Heart right ventricle (tissue), 16 donors: Measurements from ENCODE around the gene GRM7. TPM values are rescaled to one million over a fixed set of nuclear protein-coding genes. Genes with fewer than 3 reads are reported as not detected.

Experiments
- ATAC-seq, 8 donors: fragments of 200-7000 bp; cut with Tn5 transposase; one replicate each; pipeline ENCODE4 v1.9.1; 2020; ENCODE audit warnings: mild to moderate bottlenecking in 8 of 8, moderate library complexity in 8 of 8, moderate number of reproducible peaks in 1 of 8
- DNase-seq, 2 donors: peaks; one replicate each; pipeline ENCODE4 v3.0.0-alpha.2; 2020
- H3K27ac ChIP-seq, 10 donors: fragments of 200-600 bp; sonication (generic) in 2 of 10; one replicate each; pipeline versions ENCODE4 v1.5.0 to v1.8.0; 2020 to 2022; ENCODE audit warnings: mild to moderate bottlenecking in 3 of 10
- H3K27me3 ChIP-seq, 7 donors: fragments of 200-600 bp; one replicate each; pipeline ENCODE4 v1.8.0; 2021 to 2022; ENCODE audit warnings: mild to moderate bottlenecking in 2 of 7
- H3K36me3 ChIP-seq, 9 donors: fragments of 200-600 bp; sonication (generic) in 1 of 9; one replicate each; pipeline versions ENCODE4 v1.5.0 to v1.8.0; 2020 to 2022; ENCODE audit warnings: mild to moderate bottlenecking in 2 of 9
- H3K4me1 ChIP-seq, 9 donors: fragments of 200-600 bp; sonication (generic) in 1 of 9; one replicate each; pipeline versions ENCODE4 v1.5.0 to v1.8.0; 2020 to 2022; ENCODE audit warnings: mild to moderate bottlenecking in 4 of 9
- H3K4me3 ChIP-seq, 10 donors: fragments of 200-600 bp; sonication (generic) in 2 of 10; one replicate each; pipeline versions ENCODE4 v1.5.0 to v1.8.0; 2020 to 2022; ENCODE audit warnings: mild to moderate bottlenecking in 7 of 10, moderate library complexity in 2 of 10
- H3K9me3 ChIP-seq, 11 donors: fragments of 200-600 bp in 10 of 11; sonication (generic) in 2 of 11; one replicate each; pipeline versions ENCODE4 v1.5.0 to v1.8.0; 2013 to 2022; ENCODE audit warnings: mild to moderate bottlenecking in 2 of 11, control low read depth in 1 of 11, moderate library complexity in 1 of 11
- WGBS, 2 donors: extraction: QIAGEN DNeasy Blood & Tissue Kit; methylation state at CpG; one replicate each; pipeline ENCODE4 v1.1.7; 2013; ENCODE audit warnings: inconsistent platforms in 1 of 2; 5-methylcytosine and 5-hydroxymethylcytosine counted together
- intact Hi-C, 10 donors: fragments of 100-400 bp; cut with DNase I; formaldehyde crosslinking; loops; one replicate each; pipeline versions ENCODE4 v1.11.1 to v1.14.2; 2022
- polyA plus RNA-seq, 2 donors: library from polyadenylated mRNA; stranded (reverse); fragments of 200-250 nt; gene quantifications; one replicate each; pipeline ENCODE4 v1.2.3, GENCODE V29; 2013
- total RNA-seq, 10 donors: library from RNA; stranded (reverse); fragmentation: NEBNext Ultra II Directional in 3 of 10; extraction: Animal tissue kit (Norgen Biotek cat#: 25700) in 3 of 10; gene quantifications; one replicate each; pipeline versions ENCODE4 v1.2.1 to v1.2.4, GENCODE V29; 2021 to 2023
- TF ChIP-seq, protein P1 (sequence below), 9 donors: fragments of 200-600 bp; sonication (generic) in 2 of 9; IDR thresholded peaks; one replicate each; pipeline versions ENCODE4 v1.5.0 to v1.8.0; 2021 to 2022; ENCODE audit warnings: antibody characterized with exemption in 9 of 9, mild to moderate bottlenecking in 5 of 9, moderate library complexity in 1 of 9
- donor health status: Arrhythmogenic right ventricular cardiomyopathy.
- donor health status: ischemic (EF 13 %, LVEDD 7.1; RV severe dilation, severe dysfunction).
- donor health status: healthy with polysubstance abuse.
- donor health status: DM: no; HTN: yes; CAD: no.
- donor health status: DM: no; HTN: no; CAD: no.
- donor health status: ischemic (EF 25% LVEDD 6.9; RV normal size, moderate dysfunction).
- donor health status: ischemic (EF 25% LVEDD 5.7; RV mildly dilated, moderate dysfunction).
- donor health status: healthy.
- donor health status: DM: yes; HTN: yes; CAD: no.
- donor health status: Ischemic cardiomyopathy.
- donor health status: ischemic (EF 35%, LVEDD 5.7; RV mildly dilated, moderate dysfunction).
- donor health status: nonischemic (EF 11% LVEDD 7.7; RV severe dilation, severe dysfunction).
- donor health status: DM: yes; HTN: yes; CAD: no.
- donor health status: PGD.
- donor health status: ischemic (EF 29% LVEDD 5.4; RV normal size, mild dysfunction).
- donor health status: nonischemic (EF 23%, LVEDD 6.1; RV moderate dilation, normal function).

GRM7 gene
- total and polyA plus RNA-seq, 12 donors, result not detected

DNA sequence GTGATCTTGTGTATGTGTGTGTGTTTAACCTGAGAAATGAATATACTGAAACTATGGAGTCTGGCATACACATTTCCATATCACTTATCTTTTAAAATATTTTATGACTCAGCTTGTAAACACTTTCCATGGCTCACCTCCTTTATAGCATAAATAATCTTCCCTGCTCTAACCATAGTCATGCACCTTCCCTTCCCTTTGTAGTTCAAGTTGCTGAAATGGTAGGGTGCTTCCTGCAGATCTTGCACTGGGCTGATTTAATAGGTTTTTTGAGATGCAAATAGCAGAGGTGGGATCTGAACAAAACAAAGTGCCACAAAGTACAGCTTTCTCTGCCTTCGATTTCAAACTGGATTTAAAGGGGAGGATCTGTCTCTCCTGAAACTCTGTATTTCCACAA lies 928.0 kb downstream of the GRM7 start:
- no peak for ATAC-seq
- DNase-seq, result no peak
- 49 to 52% methylated on average over 1 of the region's 1 CpG for WGBS, 2 donors
- no peaks in the 10 kb centered on the region for H3K36me3 ChIP-seq
- no peaks in the 10 kb centered on the region for H3K27me3 ChIP-seq
- intact Hi-C loops, result loop anchor here in 1 of 10 donors (5.0 kb wide), 1 partner anchor 207 kb away; no protein-coding TSS in a partner anchor
- no peak overlapping the region for H3K4me3 ChIP-seq
- TF ChIP-seq, protein P1, sequence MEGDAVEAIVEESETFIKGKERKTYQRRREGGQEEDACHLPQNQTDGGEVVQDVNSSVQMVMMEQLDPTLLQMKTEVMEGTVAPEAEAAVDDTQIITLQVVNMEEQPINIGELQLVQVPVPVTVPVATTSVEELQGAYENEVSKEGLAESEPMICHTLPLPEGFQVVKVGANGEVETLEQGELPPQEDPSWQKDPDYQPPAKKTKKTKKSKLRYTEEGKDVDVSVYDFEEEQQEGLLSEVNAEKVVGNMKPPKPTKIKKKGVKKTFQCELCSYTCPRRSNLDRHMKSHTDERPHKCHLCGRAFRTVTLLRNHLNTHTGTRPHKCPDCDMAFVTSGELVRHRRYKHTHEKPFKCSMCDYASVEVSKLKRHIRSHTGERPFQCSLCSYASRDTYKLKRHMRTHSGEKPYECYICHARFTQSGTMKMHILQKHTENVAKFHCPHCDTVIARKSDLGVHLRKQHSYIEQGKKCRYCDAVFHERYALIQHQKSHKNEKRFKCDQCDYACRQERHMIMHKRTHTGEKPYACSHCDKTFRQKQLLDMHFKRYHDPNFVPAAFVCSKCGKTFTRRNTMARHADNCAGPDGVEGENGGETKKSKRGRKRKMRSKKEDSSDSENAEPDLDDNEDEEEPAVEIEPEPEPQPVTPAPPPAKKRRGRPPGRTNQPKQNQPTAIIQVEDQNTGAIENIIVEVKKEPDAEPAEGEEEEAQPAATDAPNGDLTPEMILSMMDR (IDR thresholded peaks at IDR 0.05), result no peak
- H3K4me1 ChIP-seq, result no peaks in the 10 kb centered on the region
- H3K27ac ChIP-seq, result no peak overlapping the region
- H3K9me3 ChIP-seq, result peaks cover 0 to 5% (median 0%) of the 10 kb centered on the region in 11 donors

- intact Hi-C loops, result loop anchor here in 1 of 10 donors (5.0 kb wide), 1 partner anchor 207 kb away; no protein-coding TSS in a partner anchor
- Histone ChIP-seq H3K4me3 (no peak overlapping the region), H3K27me3 (no peaks in the 10 kb centered on the region), H3K27ac (no peak overlapping the region), H3K4me1 (no peaks in the 10 kb centered on the region), H3K36me3 (no peaks in the 10 kb centered on the region), H3K9me3 (peaks cover 0 to 3% (median 0%) of the 10 kb centered on the region in 11 donors)
- ATAC-seq (no peak), DNase-seq (no peak)
- 65 to 68% methylated on average over 7 of the region's 7 CpGs for WGBS, 2 donors
- TF ChIP-seq, protein P1 (IDR thresholded peaks at IDR 0.05), result no peak
These were observed 928.4 kb downstream of the GRM7 start for GRCh38 chr3:7789324-7789723.

- H3K27me3 ChIP-seq, result no peaks in the 10 kb centered on the region
- no peak overlapping the region for H3K27ac ChIP-seq
- no peak for ATAC-seq
- intact Hi-C loops, result loop anchor here in 2 of 10 donors (10.0 kb wide), 1 partner anchor 325 kb away; no protein-coding TSS in a partner anchor
- DNase-seq, result no peak
- TF ChIP-seq, protein P1 (IDR thresholded peaks at IDR 0.05), result no peak
- no peak overlapping the region for H3K4me3 ChIP-seq
- H3K4me1 ChIP-seq, result no peaks in the 10 kb centered on the region
- WGBS, 2 donors, result 86 to 88% methylated on average over 3 of the region's 3 CpGs
- H3K9me3 ChIP-seq, result peaks cover 0 to 3% (median 0%) of the 10 kb centered on the region in 11 donors
- no peaks in the 10 kb centered on the region for H3K36me3 ChIP-seq
These were observed 929.2 kb downstream of the GRM7 start for GRCh38 chr3:7790141-7790540.
